AG04450 (cell line): ENCODE data around the gene COMP. TPM values are rescaled to one million over a fixed set of nuclear protein-coding genes. Genes with fewer than 3 reads are reported as not detected.

ENCODE experiments used
- CTCF ChIA-PET: fragments of 300-600, 350-600 bp; formaldehyde crosslinking; extraction: SDS; loops from one replicate; lab custom pipeline; 2022; ENCODE audit warnings: antibody characterized with exemption, inconsistent platforms; lab: Charles Lee
- POLR2A ChIA-PET: fragments of 350-600 bp; formaldehyde crosslinking; extraction: SDS; loops from one replicate; lab custom pipeline; 2021; ENCODE audit warnings: antibody characterized with exemption, inconsistent platforms; lab: Yijun Ruan, JAX
- DNase-seq: peaks from one replicate; pipeline ENCODE4 v3.0.0-alpha.2; 2011; ENCODE audit warnings: low read depth, low spot score
- H3K27ac ChIP-seq: one replicate; pipeline ENCODE4 v1.5.1; 2012; ENCODE audit warnings: low read depth, low read length, control low read depth
- H3K27me3 ChIP-seq: one replicate; pipeline ENCODE4 v1.6.0; 2012; ENCODE audit warnings: low read length; ENCODE audit not compliant: control insufficient read depth, insufficient read depth
- H3K4me3 ChIP-seq: 2 replicates; pipeline ENCODE4 v1.5.1; 2011; ENCODE audit warnings: mild to moderate bottlenecking, low read depth, low read length, control low read depth
- H3K9me3 ChIP-seq: 2 replicates; pipeline ENCODE4 v1.5.1; 2012; ENCODE audit warnings: low read length; ENCODE audit not compliant: control insufficient read depth, insufficient read depth
- CTCF ChIP-seq: IDR thresholded peaks from 2 replicates; pipeline ENCODE4 v1.5.1; 2011; ENCODE audit warnings: low read depth, low read length, control low read depth, inconsistent platforms
- polyA plus RNA-seq: library from polyadenylated mRNA; depleted of rRNA; stranded (reverse); fragments of >200 nt; gene quantifications from 2 replicates; pipeline ENCODE4 v1.2.3, GENCODE V29; 2011

Gene COMP
- polyA plus RNA-seq, 1 experiment: 0.09 TPM

- DNase-seq: no peak
- peaks cover 71% of the 10 kb centered on the region for H3K27me3 ChIP-seq
- H3K9me3 ChIP-seq: peaks cover 8% of the 10 kb centered on the region; the same call in 1 of the 2 replicates
- TF ChIP-seq CTCF: no peak
- POLR2A ChIA-PET: no interaction called here
- H3K27ac ChIP-seq: no peak overlapping the region
- CTCF ChIA-PET: no interaction called here
- H3K4me3 ChIP-seq: peak overlapping the region; percentile 13; the same call in 1 of the 2 replicates
Observed at GRCh38 chr19:18789883-18790565, 1.1 kb downstream of the COMP start.

GRCh38 chr19:18789422-18789869, 1.7 kb downstream of the COMP start:
- CTCF ChIA-PET: no interaction called here
- POLR2A ChIA-PET: interaction anchor here (0.5 to 0.7 kb wide), 3 partner anchors 11 to 1259 kb away, joined by 3 to 7 read pairs (median 3); no protein-coding TSS in a partner anchor
- Histone ChIP-seq H3K27ac (no peak overlapping the region), H3K9me3 (peaks cover 10% of the 10 kb centered on the region; the same call in 1 of the 2 replicates), H3K4me3 (no peak overlapping the region), H3K27me3 (peaks cover 71% of the 10 kb centered on the region)
- TF ChIP-seq CTCF: no peak
- DNase-seq: no peak

GRCh38 chr19:18788529-18789421, 2.3 kb downstream of the COMP start:
- DNase-seq: no peak
- ChIA-PET CTCF (no interaction called here), POLR2A (interaction anchor here (0.5 to 0.7 kb wide), 3 partner anchors 10 to 1258 kb away, joined by 3 to 7 read pairs (median 3); no protein-coding TSS in a partner anchor)
- peaks cover 14% of the 10 kb centered on the region; the same call in 1 of the 2 replicates for H3K9me3 ChIP-seq
- H3K4me3 ChIP-seq: no peak overlapping the region
- no peak overlapping the region for H3K27ac ChIP-seq
- H3K27me3 ChIP-seq: peaks cover 68% of the 10 kb centered on the region
- no peak for TF ChIP-seq CTCF

- DNase-seq: no peak
- peaks cover 11% of the 10 kb centered on the region; the same call in 1 of the 2 replicates for H3K9me3 ChIP-seq
- peaks cover 36% of the 10 kb centered on the region for H3K27me3 ChIP-seq
- no peak overlapping the region for H3K27ac ChIP-seq
- CTCF ChIA-PET: no interaction called here
- POLR2A ChIA-PET: no interaction called here
- TF ChIP-seq CTCF: no peak
- H3K4me3 ChIP-seq: no peak overlapping the region
Observed at GRCh38 chr19:18785179-18786124, 5.7 kb downstream of the COMP start.
